Hematopoietic multipotent progenitor cell treated with erythropoietin and hydrocortisone succinate and interleukin-3 and kit ligand, for 15 days (in vitro differentiated cells): Measurements from ENCODE around the gene MBOAT1.

Experiments used
- DNase-seq: peaks from one replicate; pipeline ENCODE4 v3.0.0-alpha.2; 2015; ENCODE audit warnings: low spot score

MBOAT1 gene

GRCh38 chr6:20233007-20233730 lies 20.9 kb upstream of the MBOAT1 start:
- DNase-seq = no peak

- no peak for DNase-seq
Measured at GRCh38 chr6:20232188-20232587, 19.9 kb upstream of the MBOAT1 start.

DNA sequence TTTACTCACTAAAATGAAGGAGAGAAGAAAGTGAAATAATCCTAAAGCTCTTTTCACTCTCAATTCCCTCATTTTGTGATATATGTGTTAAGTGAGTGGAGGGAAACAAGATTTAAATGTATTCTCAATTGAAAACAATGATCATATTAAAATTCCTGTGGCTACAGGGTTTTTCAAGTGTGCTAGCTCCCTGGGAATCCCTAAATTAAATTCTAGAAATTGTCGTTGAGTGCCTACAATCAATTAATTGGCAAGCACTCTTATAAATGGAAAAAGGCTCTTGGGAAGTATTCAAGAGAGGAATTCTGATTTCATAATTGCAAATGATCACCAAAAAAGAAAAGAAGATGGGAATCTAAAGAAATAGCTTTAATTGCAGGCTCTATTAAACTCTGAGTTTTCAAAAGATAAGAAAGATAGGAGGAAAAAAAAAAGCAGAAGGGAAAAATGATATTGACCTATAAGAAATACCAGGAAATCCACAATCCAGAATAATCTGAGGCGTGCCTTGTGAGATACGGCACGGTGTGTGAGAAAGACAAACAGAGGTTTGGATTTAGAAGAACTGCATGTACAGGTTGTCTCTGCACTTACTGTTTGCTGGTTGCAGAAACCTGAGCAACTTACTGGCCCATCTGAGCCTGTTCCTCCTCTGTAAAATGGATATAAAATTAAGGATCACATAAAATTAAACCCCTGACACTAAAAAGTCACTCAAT lies 18.3 kb upstream of the MBOAT1 start:
- DNase-seq = no peak

DNA sequence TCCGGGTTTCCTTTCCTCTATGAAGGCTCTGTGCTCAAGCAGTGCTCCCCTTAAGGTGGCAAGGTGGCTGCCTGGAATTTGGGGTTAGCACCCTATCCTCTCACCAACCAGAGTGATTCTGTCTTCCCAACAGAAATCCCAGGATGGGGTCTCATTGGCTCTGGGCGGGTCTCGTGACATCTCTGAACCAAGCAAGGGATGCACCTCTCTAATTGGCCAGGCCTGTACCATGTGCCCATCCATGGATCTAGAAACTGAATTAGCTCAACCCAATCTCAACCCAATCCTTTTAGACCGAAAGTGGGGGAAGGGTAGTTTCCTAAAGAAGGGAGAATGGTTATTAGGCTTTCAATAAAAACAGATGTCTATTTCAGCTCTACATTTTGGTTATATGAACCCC lies 17.6 kb upstream of the MBOAT1 start:
- DNase-seq = no peak

GRCh38 chr6:20227350-20227749 lies 15.1 kb upstream of the MBOAT1 start:
- no peak for DNase-seq

DNA sequence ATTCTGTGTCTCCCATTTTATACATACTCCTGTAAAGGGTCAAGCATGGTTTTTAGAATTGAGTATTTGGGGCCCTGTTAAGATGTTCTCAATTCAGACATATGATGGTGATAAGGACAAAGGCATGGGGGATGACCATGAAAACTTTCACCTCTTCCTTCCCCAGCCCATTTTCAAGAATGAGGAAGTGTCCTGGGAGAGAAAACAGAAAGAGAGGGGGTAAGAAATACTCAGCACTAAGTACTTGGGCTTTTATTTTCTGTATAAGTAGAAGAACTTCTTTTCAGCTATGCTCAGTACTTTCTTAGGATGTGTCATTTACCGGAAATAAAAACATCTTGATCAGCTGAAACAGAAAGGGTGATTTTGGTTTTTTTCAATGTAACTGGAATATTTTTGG lies 10.9 kb upstream of the MBOAT1 start:
- no peak for DNase-seq

GRCh38 chr6:20221421-20221820 lies 9.2 kb upstream of the MBOAT1 start:
- no peak for DNase-seq

GRCh38 chr6:20220359-20220758 lies 8.1 kb upstream of the MBOAT1 start:
- no peak for DNase-seq

DNA sequence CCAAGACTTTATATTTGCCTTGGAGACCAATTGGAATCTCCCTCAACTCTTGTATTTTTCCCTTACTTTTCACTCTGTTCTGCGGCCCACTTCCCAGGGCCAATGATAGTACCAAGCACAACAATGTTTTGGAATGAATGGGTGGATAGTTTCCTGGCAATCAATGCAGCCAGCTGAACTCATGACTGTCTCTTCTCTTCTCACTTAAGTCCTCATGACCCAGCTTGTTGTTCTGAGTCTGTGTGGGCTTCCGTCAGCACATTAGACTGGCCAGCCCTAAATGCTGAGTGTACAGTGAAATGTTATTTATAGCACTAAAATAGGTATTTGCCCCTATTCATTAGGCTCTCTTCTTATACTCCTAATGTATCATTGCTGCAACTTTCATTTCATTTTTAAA lies 5.6 kb upstream of the MBOAT1 start:
- DNase-seq = no peak

GRCh38 chr6:20217324-20217855 lies 5.1 kb upstream of the MBOAT1 start:
- DNase-seq = peak; percentile 39

- no peak for DNase-seq
Measured at GRCh38 chr6:20215310-20215709, 3.0 kb upstream of the MBOAT1 start.

DNA sequence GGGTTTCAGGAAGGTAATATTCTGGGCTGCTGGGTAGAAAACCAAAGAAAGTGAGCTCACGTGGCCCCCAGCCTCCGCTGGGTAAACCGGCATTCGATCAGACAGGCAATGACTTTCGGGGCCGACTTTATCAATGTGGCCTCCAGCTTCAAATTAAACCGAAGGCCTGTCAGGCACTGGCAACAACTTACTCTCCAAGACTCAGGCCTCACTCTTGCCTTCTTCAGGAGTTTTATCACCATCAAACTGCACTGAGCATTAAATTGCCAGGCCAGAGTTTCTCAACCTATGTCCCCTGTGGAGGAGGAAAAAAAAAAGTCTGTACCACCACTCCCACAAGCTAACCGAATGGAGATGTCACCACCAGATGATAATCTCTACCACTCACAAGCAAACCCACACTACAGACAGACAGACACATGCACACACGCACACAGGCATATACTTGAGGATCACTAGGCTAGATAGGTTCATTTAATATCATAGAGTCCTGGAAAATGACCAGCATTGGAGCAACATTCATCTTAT lies 1.1 kb upstream of the MBOAT1 start:
- peak; percentile 16 for DNase-seq

DNA sequence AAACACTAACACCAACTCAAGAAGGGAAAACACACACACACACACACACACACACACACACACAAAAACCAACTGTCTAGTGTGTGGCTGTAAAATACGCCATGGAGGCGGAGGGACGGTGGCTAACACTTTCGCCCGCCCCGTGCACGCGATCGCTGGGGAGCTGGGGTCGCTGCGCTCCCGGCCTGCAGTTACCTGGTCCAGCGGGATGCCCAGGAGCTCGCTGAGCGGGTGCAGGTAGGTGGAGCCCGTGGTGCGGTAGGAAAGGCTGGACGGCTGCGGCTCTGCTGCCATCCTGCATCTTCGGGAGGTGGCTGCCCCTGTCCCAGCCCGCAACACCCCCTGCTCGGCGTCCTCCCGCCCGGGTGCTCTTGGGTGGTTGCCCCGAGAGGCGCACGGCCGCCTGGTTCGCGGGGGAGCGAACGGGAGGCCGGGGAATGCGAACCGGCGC lies 303 bp downstream of the MBOAT1 start:
- DNase-seq = no peak

- DNase-seq = peak; percentile 18
Measured at GRCh38 chr6:20211037-20211940, 980 bp downstream of the MBOAT1 start.

GRCh38 chr6:20210158-20210557 lies 2.1 kb downstream of the MBOAT1 start:
- DNase-seq = no peak

GRCh38 chr6:20208687-20209378 lies 3.4 kb downstream of the MBOAT1 start:
- no peak for DNase-seq

GRCh38 chr6:20207088-20207418 lies 5.2 kb downstream of the MBOAT1 start:
- DNase-seq = no peak

DNA sequence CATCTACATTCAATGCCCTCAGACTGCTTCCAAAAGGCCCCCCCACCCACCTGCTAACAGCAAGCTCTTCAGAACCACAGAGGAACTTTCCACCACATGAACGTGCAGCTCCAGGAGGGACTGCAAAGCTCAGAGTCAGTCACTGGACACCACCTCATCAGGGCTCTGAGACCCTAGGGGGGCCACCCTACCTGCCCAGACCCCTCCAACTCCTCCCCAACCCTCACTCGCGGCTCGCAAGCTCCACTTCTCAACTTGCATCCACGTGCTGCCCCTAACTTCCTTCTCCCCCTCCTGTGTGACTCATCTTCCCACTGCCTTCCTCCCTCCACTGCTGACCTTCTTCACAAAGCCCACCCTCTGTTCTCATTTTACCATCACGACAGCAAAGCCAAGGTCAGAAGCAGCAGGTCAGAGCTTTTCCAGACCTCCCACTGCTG lies 6.5 kb downstream of the MBOAT1 start:
- DNase-seq = no peak

- no peak for DNase-seq
Measured at GRCh38 chr6:20204512-20204894, 7.8 kb downstream of the MBOAT1 start.

GRCh38 chr6:20203561-20204511 lies 8.4 kb downstream of the MBOAT1 start:
- no peak for DNase-seq
